SK-N-SH (cell line): Measurements from ENCODE around the gene CAV3. TPM values are rescaled to one million over a fixed set of nuclear protein-coding genes. Genes with fewer than 3 reads are reported as not detected.

ENCODE experiments used
- CTCF ChIA-PET: fragments of 300-600, 350-600 bp; formaldehyde crosslinking; extraction: SDS; loops from one replicate; lab custom pipeline; 2021; lab: Yijun Ruan, JAX
- POLR2A ChIA-PET: fragments of 350-600 bp; sonication (Branson Sonifier 250); formaldehyde crosslinking; extraction: SDS; loops from one replicate; lab custom pipeline; 2020; ENCODE audit warnings: antibody characterized with exemption, inconsistent platforms; lab: Yijun Ruan, JAX
- DNase-seq: peaks from one replicate; pipeline ENCODE4 v3.0.0; 2012
- H2AFZ ChIP-seq: fragments of 200-600 bp; sonication (generic); 2 replicates; pipeline ENCODE4 v1.8.1; 2016; ENCODE audit warnings: antibody characterized with exemption, mild to moderate bottlenecking, low read depth
- H3F3A ChIP-seq: fragments of 200-600 bp; sonication (generic); replicated peaks from 2 replicates; pipeline ENCODE3; 2016; ENCODE audit warnings: antibody characterized with exemption, mild to moderate bottlenecking; ENCODE audit not compliant: insufficient read depth
- H3K27ac ChIP-seq, 2 experiments: fragments of 200-500 bp in 1 of 2; fragments of 200-600 bp in 1 of 2; sonication (Bioruptor generic) in 1 of 2; sonication (generic), shearing (Covaris generic) in 1 of 2; 2 replicates each; pipeline versions ENCODE4 v1.5.1 to v1.6.1; 2014 to 2016; ENCODE audit warnings: low read depth in 2 of 2, inconsistent platforms in 1 of 2, low read length in 1 of 2, mild to moderate bottlenecking in 1 of 2, mixed read lengths in 1 of 2
- H3K27me3 ChIP-seq: fragments of 200-600 bp; sonication (generic), shearing (Covaris generic); 2 replicates; pipeline ENCODE4 v1.6.1; 2016; ENCODE audit warnings: mixed run types; ENCODE audit not compliant: insufficient read depth
- H3K36me3 ChIP-seq, 2 experiments: fragments of 200-500 bp in 1 of 2; fragments of 200-600 bp in 1 of 2; sonication (Bioruptor generic) in 1 of 2; sonication (generic) in 1 of 2; replicated peaks in 1 of 2; 2 replicates each; pipeline versions ENCODE3 to v1.5.1; 2014 to 2016; ENCODE audit warnings: low read length in 1 of 2, mild to moderate bottlenecking in 1 of 2; ENCODE audit not compliant: insufficient read depth in 2 of 2, control insufficient read depth in 1 of 2
- H3K4me1 ChIP-seq, 2 experiments: fragments of 200-500 bp in 1 of 2; fragments of 200-600 bp in 1 of 2; sonication (Bioruptor generic) in 1 of 2; sonication (generic), shearing (Covaris generic) in 1 of 2; 2 replicates each; pipeline versions ENCODE4 v1.5.1 to v1.6.1; 2014 to 2016; ENCODE audit warnings: low read depth in 1 of 2, low read length in 1 of 2, mixed run types in 1 of 2; ENCODE audit not compliant: insufficient read depth in 2 of 2, control insufficient read depth in 1 of 2
- H3K4me2 ChIP-seq: fragments of 200-600 bp; sonication (generic), shearing (Covaris generic); 2 replicates; pipeline ENCODE4 v1.6.1; 2017; ENCODE audit warnings: mixed run types
- H3K4me3 ChIP-seq, 2 experiments: fragments of 200-500 bp in 1 of 2; fragments of 200-600 bp in 1 of 2; sonication (Bioruptor generic) in 1 of 2; sonication (generic), shearing (Covaris generic) in 1 of 2; 2 replicates each; pipeline versions ENCODE4 v1.5.1 to v1.8.1; 2014 to 2016; ENCODE audit warnings: low read depth in 2 of 2, inconsistent platforms in 1 of 2, low read length in 1 of 2, mild to moderate bottlenecking in 1 of 2, mixed read lengths in 1 of 2, moderate library complexity in 1 of 2
- H3K79me2 ChIP-seq: fragments of 200-600 bp; sonication (generic); 2 replicates; pipeline ENCODE4 v1.8.1; 2017; ENCODE audit warnings: mild to moderate bottlenecking; ENCODE audit not compliant: insufficient read depth
- H3K9ac ChIP-seq: fragments of 200-600 bp; sonication (generic); 2 replicates; pipeline ENCODE4 v1.6.1; 2017; ENCODE audit warnings: mixed run types
- H3K9me2 ChIP-seq: fragments of 200-600 bp; sonication (generic); 2 replicates; pipeline ENCODE4 v1.6.1; 2017; ENCODE audit warnings: mixed run types
- H3K9me3 ChIP-seq: fragments of 200-600 bp; sonication (generic); 2 replicates; pipeline ENCODE4 v1.6.1; 2017; ENCODE audit warnings: mixed run types, mild to moderate bottlenecking, moderate library complexity
- H4K20me1 ChIP-seq: fragments of 200-600 bp; sonication (generic); 2 replicates; pipeline ENCODE4 v1.6.1; 2017; ENCODE audit warnings: mild to moderate bottlenecking, mixed run types; ENCODE audit not compliant: insufficient read depth
- CTCF ChIP-seq: fragments of 200-600 bp; sonication (generic); IDR thresholded peaks from 2 replicates; pipeline ENCODE4 v1.6.1; 2017; ENCODE audit warnings: antibody characterized with exemption, mild to moderate bottlenecking, moderate library complexity
- EP300 ChIP-seq, 2 experiments: IDR thresholded peaks; 2 replicates each; pipeline versions ENCODE4 v1.4.0 to v1.6.1; 2012; ENCODE audit warnings: borderline replicate concordance in 1 of 2, low read depth in 1 of 2, low read length in 1 of 2
- EZH2phosphoT487 ChIP-seq: fragments of 200-600 bp; sonication (generic); IDR thresholded peaks from 2 replicates; pipeline ENCODE4 v1.6.1; 2017; ENCODE audit warnings: low read depth, mixed run types, mild to moderate bottlenecking, antibody characterized with exemption, moderate library complexity, borderline replicate concordance
- GABPA ChIP-seq: IDR thresholded peaks from 2 replicates; pipeline ENCODE4 v1.4.0; 2012; ENCODE audit warnings: low read depth, mild to moderate bottlenecking
- GATA2 ChIP-seq: sonication (generic); formaldehyde crosslinking; IDR thresholded peaks from 2 replicates; pipeline ENCODE4 v1.5.0; 2020; ENCODE audit warnings: mild to moderate bottlenecking, missing genetic modification reagents
- MXI1 ChIP-seq: IDR thresholded peaks from 2 replicates; pipeline ENCODE4 v1.6.1; 2012; ENCODE audit warnings: mild to moderate bottlenecking, low read depth, low read length, improper control_type of control experiment
- RXRA ChIP-seq: IDR thresholded peaks from 2 replicates; pipeline ENCODE4 v1.4.0; 2012; ENCODE audit warnings: low read depth, mild to moderate bottlenecking, borderline replicate concordance
- TAF1 ChIP-seq: IDR thresholded peaks from 2 replicates; pipeline ENCODE4 v1.6.1; 2012; ENCODE audit warnings: low read depth, mild to moderate bottlenecking, low read length, moderate library complexity, borderline replicate concordance
- YY1 ChIP-seq: IDR thresholded peaks from 2 replicates; pipeline ENCODE4 v1.4.0; 2012; ENCODE audit warnings: low read depth, mild to moderate bottlenecking
- whole genome bisulfite sequencing: methylation state at CpG from one replicate; pipeline ENCODE4 v1.1.6; 2017; ENCODE audit warnings: low lambda C conversion rate; 5-methylcytosine and 5-hydroxymethylcytosine counted together
- polyA plus RNA-seq, 3 experiments: library from polyadenylated mRNA; depleted of rRNA; stranded (reverse); fragments of >200 nt; gene quantifications; 2 replicates each; pipeline ENCODE4 v1.2.3, GENCODE V29; 2012
- TF ChIP-seq, protein P1 (sequence below): fragments of 150-350 bp; IDR thresholded peaks from 2 replicates; pipeline ENCODE4 v1.6.1; 2016; ENCODE audit warnings: mild to moderate bottlenecking, low read depth, low read length
- TF ChIP-seq, protein P2 (sequence below): IDR thresholded peaks from 2 replicates; pipeline ENCODE4 v1.4.0; 2012; ENCODE audit warnings: low read depth, borderline replicate concordance

CAV3 gene
- polyA plus RNA-seq, 1 of the 3 experiments (the other 2 are of a cell fraction), result not detected

DNA sequence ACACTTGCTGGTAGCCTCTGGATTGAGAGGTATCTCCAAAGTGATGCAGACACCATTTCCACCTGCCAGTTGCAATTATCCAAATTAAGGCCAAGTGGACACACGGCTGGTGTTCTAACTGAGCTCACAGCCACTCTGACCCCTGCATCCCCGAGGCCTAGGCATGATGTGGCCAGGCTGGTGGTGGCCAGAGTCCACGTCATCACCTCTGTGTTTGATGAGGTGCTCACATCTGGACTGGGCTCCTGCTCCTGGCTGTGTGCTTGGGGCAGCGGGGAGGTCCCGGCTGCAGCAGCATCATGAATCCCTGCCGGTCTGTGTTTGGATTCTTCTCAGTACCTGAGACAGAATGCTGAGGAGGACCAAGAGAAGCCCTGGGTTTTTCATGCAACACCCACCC is 30.9 kb downstream of the CAV3 start:
- Histone ChIP-seq H3K4me3 (no peak overlapping the region), H3K9ac (no peak overlapping the region), H2AFZ (no peak overlapping the region), H3K4me1 (peaks cover 0 to 22% of the 10 kb centered on the region in 2 experiments; a peak in 3 of 4 replicates), H3K4me2 (no peak overlapping the region; the same call in 1 of the 2 replicates), H3K36me3 (no peaks in the 10 kb centered on the region), H3K27me3 (no peaks in the 10 kb centered on the region), H3K9me2 (no peaks in the 10 kb centered on the region), H3K9me3 (no peaks in the 10 kb centered on the region), H3K79me2 (peaks cover 7% of the 10 kb centered on the region; the same call in 1 of the 2 replicates), H3F3A (no peaks in the 10 kb centered on the region), H3K27ac (no peak overlapping the region), H4K20me1 (no peaks in the 10 kb centered on the region)
- WGBS, result 75% methylated on average over 5 of the region's 6 CpGs
- TF ChIP-seq RXRA, result no peak
- TF ChIP-seq, protein P1, sequence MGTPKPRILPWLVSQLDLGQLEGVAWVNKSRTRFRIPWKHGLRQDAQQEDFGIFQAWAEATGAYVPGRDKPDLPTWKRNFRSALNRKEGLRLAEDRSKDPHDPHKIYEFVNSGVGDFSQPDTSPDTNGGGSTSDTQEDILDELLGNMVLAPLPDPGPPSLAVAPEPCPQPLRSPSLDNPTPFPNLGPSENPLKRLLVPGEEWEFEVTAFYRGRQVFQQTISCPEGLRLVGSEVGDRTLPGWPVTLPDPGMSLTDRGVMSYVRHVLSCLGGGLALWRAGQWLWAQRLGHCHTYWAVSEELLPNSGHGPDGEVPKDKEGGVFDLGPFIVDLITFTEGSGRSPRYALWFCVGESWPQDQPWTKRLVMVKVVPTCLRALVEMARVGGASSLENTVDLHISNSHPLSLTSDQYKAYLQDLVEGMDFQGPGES, result no peak
- TF ChIP-seq TAF1, result no peak
- no peak for TF ChIP-seq MXI1
- no peak for TF ChIP-seq EZH2phosphoT487
- TF ChIP-seq YY1, result no peak
- no peak for TF ChIP-seq GABPA
- no peak for TF ChIP-seq CTCF
- TF ChIP-seq EP300 (IDR thresholded peaks at IDR 0.05; ENCODE audit: borderline replicate concordance in 1 of 2, low read depth in 1 of 2, low read length in 1 of 2), result no peak
- TF ChIP-seq GATA2 (CRISPR knock-in tag), result no peak
- DNase-seq, result no peak
- POLR2A ChIA-PET, result no interaction called here
- CTCF ChIA-PET, result interaction anchor here (0.7 kb wide), 1 partner anchor 28 kb away, joined by 3 read pairs; no protein-coding TSS in a partner anchor

GRCh38 chr3:8765528-8765927 is 31.9 kb downstream of the CAV3 start:
- peaks cover 7% of the 10 kb centered on the region; the same call in 1 of the 2 replicates for H3K79me2 ChIP-seq
- H3K4me2 ChIP-seq, result no peak overlapping the region; the same call in 1 of the 2 replicates
- H3K9me3 ChIP-seq, result no peaks in the 10 kb centered on the region
- TF ChIP-seq, protein P2, sequence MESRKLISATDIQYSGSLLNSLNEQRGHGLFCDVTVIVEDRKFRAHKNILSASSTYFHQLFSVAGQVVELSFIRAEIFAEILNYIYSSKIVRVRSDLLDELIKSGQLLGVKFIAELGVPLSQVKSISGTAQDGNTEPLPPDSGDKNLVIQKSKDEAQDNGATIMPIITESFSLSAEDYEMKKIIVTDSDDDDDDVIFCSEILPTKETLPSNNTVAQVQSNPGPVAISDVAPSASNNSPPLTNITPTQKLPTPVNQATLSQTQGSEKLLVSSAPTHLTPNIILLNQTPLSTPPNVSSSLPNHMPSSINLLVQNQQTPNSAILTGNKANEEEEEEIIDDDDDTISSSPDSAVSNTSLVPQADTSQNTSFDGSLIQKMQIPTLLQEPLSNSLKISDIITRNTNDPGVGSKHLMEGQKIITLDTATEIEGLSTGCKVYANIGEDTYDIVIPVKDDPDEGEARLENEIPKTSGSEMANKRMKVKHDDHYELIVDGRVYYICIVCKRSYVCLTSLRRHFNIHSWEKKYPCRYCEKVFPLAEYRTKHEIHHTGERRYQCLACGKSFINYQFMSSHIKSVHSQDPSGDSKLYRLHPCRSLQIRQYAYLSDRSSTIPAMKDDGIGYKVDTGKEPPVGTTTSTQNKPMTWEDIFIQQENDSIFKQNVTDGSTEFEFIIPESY, result no peak
- TF ChIP-seq EZH2phosphoT487, result no peak
- peaks cover 0 to 24% of the 10 kb centered on the region in 2 experiments; a peak in 3 of 4 replicates for H3K4me1 ChIP-seq
- no peaks in the 10 kb centered on the region for H4K20me1 ChIP-seq
- ChIA-PET POLR2A (no interaction called here), CTCF (interaction anchor here (0.7 to 1.3 kb wide), 2 partner anchors 8 to 27 kb away, joined by 3 read pairs; no protein-coding TSS in a partner anchor)
- H3K4me3 ChIP-seq, result no peak overlapping the region
- WGBS, result 82% methylated on average over 3 of the region's 4 CpGs
- H3K9ac ChIP-seq, result no peak overlapping the region
- no peak overlapping the region for H3K27ac ChIP-seq
- H2AFZ ChIP-seq, result no peak overlapping the region
- H3K27me3 ChIP-seq, result no peaks in the 10 kb centered on the region
- H3F3A ChIP-seq, result no peaks in the 10 kb centered on the region
- H3K36me3 ChIP-seq, result no peaks in the 10 kb centered on the region
- no peaks in the 10 kb centered on the region for H3K9me2 ChIP-seq
- DNase-seq, result no peak
